Measurements from ENCODE around the gene TLE5.
"Not testable (repeated sequence)": the region's sequence is repeated elsewhere in the genome, so short reads cannot be mapped to it uniquely, and the experiment has no call there.

Gene TLE5

DNA sequence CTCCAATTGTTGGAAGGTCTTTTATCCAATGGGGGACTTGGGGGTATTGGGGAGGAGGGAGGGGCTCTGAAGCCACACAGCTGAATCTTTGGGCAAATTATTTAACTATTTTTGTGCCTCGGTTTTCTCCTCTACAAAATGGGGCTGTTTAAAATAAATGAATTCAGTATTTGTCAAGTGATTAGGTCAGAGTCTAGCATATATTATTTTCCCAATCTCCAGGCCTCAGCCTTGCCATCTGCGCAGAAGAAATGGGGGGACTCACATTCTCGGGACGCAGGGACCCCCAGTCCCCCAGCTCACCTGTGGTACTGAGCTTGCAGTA lies 1.5 kb downstream of the TLE5 start:
- no peak for TF ChIP-seq POLR2A (IDR thresholded peaks at IDR 0.05; ENCODE audit: low read depth, low read length)
- no peak for DNase-seq (ENCODE audit: insufficient read length, low spot score)
- no peak for FAIRE-seq

DNA sequence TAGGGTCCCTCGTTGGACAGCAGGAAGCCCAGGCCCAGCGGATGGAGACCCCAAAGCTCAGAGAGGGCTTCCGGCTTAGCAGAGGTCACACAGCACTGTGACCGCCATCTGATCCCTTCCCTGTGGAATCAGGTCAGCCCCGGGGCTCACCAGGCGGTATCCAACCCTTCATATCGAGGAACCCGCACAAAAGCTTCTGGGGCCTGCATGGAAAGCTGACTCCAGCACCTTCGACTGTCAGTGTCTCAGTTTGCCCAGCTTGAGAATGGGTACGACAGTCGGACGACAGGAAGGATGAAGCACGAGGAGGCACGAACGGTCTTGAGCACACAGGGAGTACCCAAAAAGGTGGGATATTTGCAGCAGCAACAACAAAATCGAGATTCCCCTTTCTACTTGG lies 2.6 kb downstream of the TLE5 start:
- TF ChIP-seq POLR2A (IDR thresholded peaks at IDR 0.05; ENCODE audit: low read depth, low read length): no peak
- DNase-seq (ENCODE audit: insufficient read length, low spot score) (no peak), FAIRE-seq (no peak)

DNA sequence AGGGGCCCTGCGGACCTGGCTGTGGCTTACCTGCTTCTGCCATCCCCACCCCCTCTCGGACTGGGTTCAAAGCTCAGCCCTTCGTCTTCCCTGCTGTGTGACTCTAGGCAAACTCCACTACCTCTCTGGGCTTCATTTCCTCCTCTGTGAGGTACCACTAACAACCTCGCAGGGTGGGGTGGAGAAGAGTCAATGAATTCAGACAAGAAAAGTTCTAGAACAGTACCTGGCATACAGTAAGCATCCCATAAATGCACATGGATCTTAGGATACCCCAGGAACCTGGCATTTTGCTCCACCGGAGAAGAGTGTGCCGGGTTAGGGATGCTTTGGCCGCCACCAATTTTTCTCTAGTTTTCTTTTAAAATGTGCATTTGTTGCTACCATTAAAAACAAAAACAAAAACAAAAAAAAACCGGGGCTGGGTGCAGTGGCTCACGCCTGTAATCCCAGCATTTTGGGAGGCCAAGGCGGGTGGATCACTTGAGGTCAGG lies 3.4 kb downstream of the TLE5 start:
- FAIRE-seq: no peak
- TF ChIP-seq POLR2A (IDR thresholded peaks at IDR 0.05; ENCODE audit: low read depth, low read length): no peak

DNA sequence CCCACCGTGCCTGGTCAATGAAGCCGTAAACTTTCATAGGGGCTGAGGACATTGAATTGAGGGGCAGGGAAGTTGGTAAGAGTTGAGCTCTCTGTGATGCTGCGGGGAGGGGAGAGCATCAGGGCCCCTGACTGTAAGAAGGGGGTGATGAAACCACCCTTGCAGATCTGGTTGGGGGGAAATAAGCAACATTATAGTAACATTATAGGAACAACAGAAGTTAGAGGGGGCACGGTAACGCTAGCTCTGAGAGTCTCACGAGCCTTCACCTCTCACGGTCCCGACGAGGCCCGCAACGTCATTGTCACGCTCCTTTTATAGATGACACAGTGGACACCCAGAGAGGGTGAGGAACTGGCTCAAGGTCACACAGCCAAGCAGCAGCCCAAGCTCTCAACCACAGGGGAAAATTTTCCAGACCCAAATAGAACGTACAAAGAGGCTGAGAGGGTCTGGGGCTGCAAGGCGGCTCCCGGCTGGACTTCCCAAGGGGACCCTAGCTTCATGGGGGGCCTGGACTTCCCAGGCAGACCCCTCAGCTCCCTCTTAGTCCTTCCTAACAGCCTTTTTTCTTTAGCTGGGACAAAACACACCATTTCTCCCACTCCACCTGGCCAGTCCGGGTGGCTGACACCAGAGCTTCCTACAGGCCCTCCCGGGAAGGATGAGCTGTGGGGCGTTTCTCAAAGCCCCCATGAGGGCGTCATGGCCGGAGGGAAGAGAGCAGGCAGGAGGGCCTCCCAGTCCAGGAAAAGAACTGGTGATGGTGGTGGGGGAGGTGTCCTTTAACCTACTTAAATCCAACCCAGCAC lies 4.1 kb downstream of the TLE5 start:
- FAIRE-seq (no peak), DNase-seq (ENCODE audit: insufficient read length, low spot score) (no peak)
- no peak for TF ChIP-seq POLR2A (IDR thresholded peaks at IDR 0.05; ENCODE audit: low read depth, low read length)

More for the DNA sequence above, 3.4 kb downstream of the TLE5 start:
- no peak for DNase-seq (ENCODE audit: insufficient read length, low spot score)

DNA sequence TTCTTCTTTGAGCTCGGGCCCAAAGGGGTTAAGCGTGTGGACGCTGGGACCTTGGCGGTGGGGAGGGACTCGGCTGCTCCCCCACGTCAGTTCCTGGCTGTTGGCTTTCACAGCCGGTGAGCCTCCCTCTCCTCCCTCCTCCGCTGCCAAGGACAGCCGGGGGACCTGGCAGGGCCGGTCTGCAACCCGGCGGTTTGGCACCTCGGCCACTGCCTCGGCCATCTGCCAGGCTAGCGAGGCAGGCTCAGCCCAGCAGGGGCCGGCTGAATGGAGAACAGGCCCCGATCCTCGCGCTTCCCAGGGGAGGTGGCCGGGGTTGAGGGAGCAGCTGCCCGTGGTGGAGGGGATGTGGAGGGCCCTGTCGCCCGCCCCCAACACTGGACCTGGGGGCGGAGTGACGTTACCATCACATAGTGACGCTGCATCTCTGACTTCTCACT lies 5.0 kb downstream of the TLE5 start:
- no peak for TF ChIP-seq POLR2A (IDR thresholded peaks at IDR 0.05; ENCODE audit: low read depth, low read length)
- FAIRE-seq: no peak
- DNase-seq (ENCODE audit: insufficient read length, low spot score): no peak

DNA sequence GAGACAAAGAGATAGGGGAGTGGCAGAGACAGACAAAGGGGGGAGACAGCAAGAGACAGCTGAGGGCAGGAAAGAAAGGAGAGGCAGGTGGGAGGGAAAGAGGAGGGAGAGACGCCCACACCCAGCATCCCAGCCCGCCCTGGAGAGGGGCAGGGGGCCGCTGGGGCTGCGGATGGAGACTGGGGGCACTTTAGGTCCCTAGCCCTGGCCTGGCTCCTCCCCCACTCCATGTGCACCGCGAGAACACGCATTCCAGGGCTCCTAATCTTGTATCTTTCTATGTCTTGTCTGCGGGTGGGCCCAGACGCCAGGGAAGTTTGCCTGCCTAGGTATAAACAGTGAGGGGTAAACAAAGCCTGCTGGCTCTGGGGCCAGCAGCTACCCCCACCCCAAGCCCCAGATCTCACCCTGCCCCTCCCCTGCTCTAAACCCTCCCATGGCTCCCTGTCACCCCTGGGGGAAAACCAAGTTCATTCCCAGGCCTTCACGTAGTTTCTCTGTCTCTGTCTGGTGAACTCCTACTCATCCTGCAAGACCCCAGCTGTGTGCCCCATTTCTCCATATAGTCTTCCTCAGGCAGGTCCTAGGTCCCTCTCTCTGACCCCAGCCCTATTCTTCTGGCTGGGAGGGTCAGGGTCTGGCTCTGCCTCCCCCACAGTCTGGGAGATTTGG lies 5.7 kb downstream of the TLE5 start:
- FAIRE-seq: no peak
- no peak for DNase-seq (ENCODE audit: insufficient read length, low spot score)
- TF ChIP-seq POLR2A (IDR thresholded peaks at IDR 0.05; ENCODE audit: low read depth, low read length): no peak

DNA sequence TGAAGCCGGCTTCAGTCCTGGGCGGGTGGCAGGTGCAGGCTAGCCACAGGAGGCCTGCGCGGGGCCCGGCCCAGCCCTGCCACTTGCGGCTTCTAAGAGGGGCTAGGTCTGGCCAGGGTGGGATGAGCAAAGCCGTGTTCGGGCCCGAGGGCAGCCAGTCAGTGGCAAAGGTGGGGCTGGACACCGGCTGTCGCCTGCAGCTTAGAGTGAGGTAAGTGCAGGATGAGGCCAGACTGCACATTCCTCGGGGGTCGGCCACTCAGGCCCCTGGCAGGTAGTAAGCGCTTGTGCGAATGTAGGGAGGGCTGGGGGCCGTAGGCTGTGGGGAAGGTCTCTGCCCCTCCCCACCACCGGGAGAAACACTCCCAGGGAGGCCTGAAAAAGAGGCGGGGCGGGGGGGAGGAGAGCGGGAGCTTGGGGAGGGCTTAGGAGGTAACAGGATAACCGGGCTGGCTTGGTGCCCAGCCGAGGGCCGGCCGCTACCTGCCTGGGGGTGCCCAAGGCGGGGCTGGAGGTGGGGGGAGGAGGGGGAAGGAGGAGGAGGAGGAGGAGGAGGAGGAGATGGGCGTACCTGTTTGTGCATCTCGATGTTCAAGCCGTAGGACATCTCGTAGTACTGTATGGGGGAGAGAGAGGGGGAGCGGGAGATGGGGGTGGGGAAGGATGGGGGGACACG lies 6.4 kb downstream of the TLE5 start:
- TF ChIP-seq POLR2A (IDR thresholded peaks at IDR 0.05; ENCODE audit: low read depth, low read length): no peak

DNA sequence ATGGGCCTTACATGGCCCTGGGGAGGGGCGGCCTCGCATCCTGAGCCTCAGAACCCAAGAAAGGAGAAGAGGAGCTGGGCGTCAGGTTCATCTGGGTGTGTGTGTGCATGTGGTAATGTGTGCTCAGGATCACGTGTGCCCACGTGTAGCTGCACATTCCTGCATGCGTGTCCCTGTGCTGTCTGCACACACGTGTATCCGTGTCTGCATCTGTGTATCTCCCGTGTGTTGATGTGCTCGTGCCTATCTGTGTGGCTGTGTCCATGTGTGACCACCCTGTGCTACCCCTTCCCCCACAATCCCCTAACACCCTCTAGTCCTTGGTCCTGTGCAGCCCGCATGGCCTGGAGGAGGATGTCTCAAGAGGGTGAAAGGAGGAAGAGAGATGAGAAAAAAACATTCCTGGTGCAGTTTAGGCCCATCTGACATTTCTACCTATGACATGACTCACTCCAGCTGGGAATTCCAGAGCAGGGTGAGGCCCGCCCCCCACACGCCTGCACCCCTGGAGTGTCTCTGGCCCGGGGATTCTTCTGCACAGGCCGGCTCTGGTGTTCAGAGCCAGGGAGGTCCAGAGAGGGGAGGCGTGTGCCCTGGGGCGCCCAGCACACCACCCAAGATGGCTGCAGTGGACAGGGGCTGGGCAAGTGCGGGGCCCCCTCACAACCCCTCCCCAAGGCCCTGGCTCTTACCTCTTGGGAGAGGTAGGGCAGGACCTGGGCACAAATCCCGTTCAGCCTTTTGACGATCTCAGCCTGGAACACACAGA lies 7.1 kb downstream of the TLE5 start:
- TF ChIP-seq POLR2A (IDR thresholded peaks at IDR 0.05; ENCODE audit: low read depth, low read length): no peak
- DNase-seq (ENCODE audit: insufficient read length, low spot score): peak; percentile 99
- no peak for FAIRE-seq

More for the DNA sequence above, 6.4 kb downstream of the TLE5 start:
- no peak for DNase-seq (ENCODE audit: insufficient read length, low spot score)
- FAIRE-seq: no peak

DNA sequence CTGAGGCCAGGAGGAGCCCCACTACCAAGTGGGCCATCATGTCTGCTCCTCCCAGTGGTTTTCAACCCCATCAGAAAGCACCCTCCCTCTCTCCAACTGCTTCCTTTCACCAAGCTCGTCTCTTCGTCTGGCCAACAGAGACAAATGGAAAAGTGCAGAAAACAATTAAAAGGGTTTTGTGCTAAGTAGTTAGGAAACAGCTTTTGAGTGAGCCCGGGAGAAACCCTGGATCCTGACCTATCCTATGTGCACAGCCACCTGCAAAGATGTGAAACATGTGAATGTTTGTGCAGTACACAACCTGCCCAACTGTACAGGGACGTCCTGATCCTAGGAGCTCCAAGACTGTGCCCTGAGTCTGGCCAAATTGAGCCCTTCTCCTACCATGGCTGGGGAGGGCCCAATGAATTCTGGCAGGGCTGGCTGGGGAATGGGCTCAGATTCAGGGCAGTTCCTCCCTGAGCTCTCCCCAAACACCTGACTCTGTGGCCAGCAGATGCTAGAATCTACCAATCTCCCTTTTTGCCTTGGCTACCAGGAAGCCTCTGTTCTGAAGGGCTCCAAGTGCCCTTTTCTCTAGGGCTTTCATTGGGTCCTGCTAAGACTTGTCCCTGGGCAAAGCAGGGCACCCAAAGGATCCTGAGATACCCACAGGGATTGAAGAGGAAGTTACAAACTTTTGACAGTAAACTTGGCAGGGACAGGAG lies 7.9 kb downstream of the TLE5 start:
- FAIRE-seq (no peak), DNase-seq (ENCODE audit: insufficient read length, low spot score) (no peak)
- TF ChIP-seq POLR2A (IDR thresholded peaks at IDR 0.05; ENCODE audit: low read depth, low read length): no peak

DNA sequence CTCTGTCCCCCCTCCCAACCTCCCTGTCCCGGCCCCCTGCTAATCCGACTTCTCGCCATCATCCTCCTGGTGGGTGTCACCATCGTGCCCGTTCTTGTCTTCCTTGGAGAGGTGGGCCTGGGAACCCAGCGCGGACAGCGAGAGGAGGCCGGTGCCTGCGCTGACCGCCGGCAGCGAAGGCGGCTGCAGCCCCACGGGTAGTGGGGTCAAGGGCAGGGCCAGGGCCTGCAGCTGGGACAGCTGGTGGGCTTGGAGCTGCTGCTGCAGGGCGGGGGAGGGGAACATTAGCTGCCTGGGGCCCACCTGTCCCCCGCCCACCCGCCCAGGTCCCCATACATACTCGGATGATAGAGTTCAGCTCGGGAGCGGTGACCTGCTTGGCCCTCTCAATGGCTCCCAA lies 8.5 kb downstream of the TLE5 start:
- TF ChIP-seq POLR2A (IDR thresholded peaks at IDR 0.05; ENCODE audit: low read depth, low read length): no peak
- FAIRE-seq: no peak
- no peak for DNase-seq (ENCODE audit: insufficient read length, low spot score)

DNA sequence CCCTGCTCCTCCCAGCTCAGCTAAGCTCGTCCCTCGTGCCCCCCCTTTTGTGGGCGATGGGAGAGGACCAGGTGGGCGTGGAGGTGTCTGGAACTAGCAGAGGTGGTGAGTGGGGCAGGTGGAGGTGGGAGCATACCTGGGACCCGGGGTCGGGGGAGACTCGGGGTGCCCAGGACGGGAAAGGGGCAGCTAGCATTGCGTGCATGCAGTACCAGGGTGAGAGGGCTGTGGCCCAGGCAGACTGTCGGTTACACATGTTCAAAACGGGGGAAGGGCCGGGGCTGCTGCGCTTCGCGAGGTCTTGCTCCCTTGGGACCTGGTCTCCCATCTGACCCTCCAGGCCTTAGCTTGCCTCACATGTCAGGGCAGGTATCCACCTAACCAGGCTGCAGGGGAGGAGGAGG lies 9.1 kb downstream of the TLE5 start:
- FAIRE-seq (no peak), DNase-seq (ENCODE audit: insufficient read length, low spot score) (no peak)
- no peak for TF ChIP-seq POLR2A (IDR thresholded peaks at IDR 0.05; ENCODE audit: low read depth, low read length)

DNA sequence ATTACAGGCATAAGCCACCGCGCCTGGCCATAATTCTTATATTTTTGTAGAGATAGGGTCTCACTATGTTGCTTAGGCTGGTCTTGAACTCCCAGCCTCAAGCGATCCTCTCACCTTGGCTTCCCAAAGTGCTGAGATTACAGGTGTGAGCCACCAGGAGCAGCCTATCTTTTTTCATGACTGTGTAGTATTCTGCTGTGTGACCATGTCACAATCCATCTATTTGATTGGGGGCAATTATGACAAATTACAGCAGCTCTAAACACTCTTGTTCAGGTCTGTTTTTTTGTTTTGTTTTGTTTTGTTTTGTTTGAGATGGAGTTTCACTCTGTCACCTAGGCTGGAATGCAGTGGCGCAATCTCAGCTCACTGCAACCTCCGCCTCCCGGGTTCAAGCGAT lies 12.3 kb downstream of the TLE5 start:
- FAIRE-seq; DNase-seq (ENCODE audit: insufficient read length, low spot score): not testable (repeated sequence)

DNA sequence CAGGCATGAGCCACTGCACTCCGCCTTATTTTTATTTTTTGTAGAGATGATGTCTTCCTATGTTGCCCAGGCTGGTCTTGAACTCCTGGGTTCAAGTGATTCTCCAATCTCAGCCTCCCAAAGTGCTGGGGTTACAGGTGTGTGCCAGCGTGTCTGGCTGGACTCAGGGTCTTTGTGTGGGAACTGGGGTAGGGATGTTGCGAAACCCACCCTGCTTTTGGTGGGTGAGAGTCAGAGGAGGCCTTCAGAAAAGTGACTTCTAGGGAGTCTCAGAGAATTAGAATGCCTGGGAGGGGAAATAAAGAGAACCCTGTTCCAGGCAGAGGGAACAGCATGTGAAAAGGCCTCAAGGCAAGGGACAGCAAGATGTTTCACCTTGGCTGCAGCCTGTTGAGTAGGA lies 13.2 kb downstream of the TLE5 start:
- DNase-seq (ENCODE audit: insufficient read length, low spot score) (no peak), FAIRE-seq (no peak)
- TF ChIP-seq POLR2A (IDR thresholded peaks at IDR 0.05; ENCODE audit: low read depth, low read length): no peak
